HG02870 (cell line): ENCODE data around the gene APBA2.

Experiments used
- ATAC-seq: cut with Tn5 transposase; IDR thresholded peaks from one replicate; pipeline ENCODE4 v1.9.1; 2021; ENCODE audit warnings: mild to moderate bottlenecking, moderate library complexity; ENCODE audit not compliant: unreplicated experiment

APBA2 gene

GRCh38 chr15:29113336-29114220, 227.8 kb downstream of the APBA2 start:
- no peak for ATAC-seq

- no peak for ATAC-seq
Observed at GRCh38 chr15:29114221-29115092, 228.7 kb downstream of the APBA2 start.

GRCh38 chr15:29115093-29115991, 229.6 kb downstream of the APBA2 start:
- no peak for ATAC-seq

- no peak for ATAC-seq
Observed at GRCh38 chr15:29116970-29117700, 231.4 kb downstream of the APBA2 start.

GRCh38 chr15:29117778-29118177, 232.0 kb downstream of the APBA2 start:
- ATAC-seq: no peak

GRCh38 chr15:29119847-29120246, 234.1 kb downstream of the APBA2 start:
- no peak for ATAC-seq

- ATAC-seq: no peak
Observed at GRCh38 chr15:29120593-29121368, 235.0 kb downstream of the APBA2 start.

- no peak for ATAC-seq
Observed at GRCh38 chr15:29121369-29121656, 235.5 kb downstream of the APBA2 start.

- ATAC-seq: no peak
Observed at GRCh38 chr15:29121907-29122306, 236.1 kb downstream of the APBA2 start.

GRCh38 chr15:29122506-29122905, 236.7 kb downstream of the APBA2 start:
- ATAC-seq: no peak

- ATAC-seq: no peak
Observed at GRCh38 chr15:29123171-29123570, 237.4 kb downstream of the APBA2 start.

- no peak for ATAC-seq
Observed at GRCh38 chr15:29123991-29124390, 238.2 kb downstream of the APBA2 start.

GRCh38 chr15:29124581-29125381, 239.0 kb downstream of the APBA2 start:
- ATAC-seq: no peak

- ATAC-seq: no peak
Observed at GRCh38 chr15:29125382-29126207, 239.8 kb downstream of the APBA2 start.

- no peak for ATAC-seq
Observed at GRCh38 chr15:29126208-29126536, 240.4 kb downstream of the APBA2 start.

GRCh38 chr15:29126821-29127461, 241.2 kb downstream of the APBA2 start:
- ATAC-seq: no peak
